ENCODE data around the gene SLC6A19. TPM values are rescaled to one million over a fixed set of nuclear protein-coding genes. Genes with fewer than 3 reads are reported as not detected.
"Not testable (repeated sequence)": the region's sequence is repeated elsewhere in the genome, so short reads cannot be mapped to it uniquely, and the experiment has no call there.

SLC6A19 gene
- total RNA-seq (2014; rRNA removed; shearing (Covaris generic)), result not detected in 2 replicates

GRCh38 chr5:1201327-1202025, at the start of gene SLC6A19:
Gene SLC6A19, plus strand, starts transcription at chr5:1201595. Its CDS starts 56 bp downstream, at chr5:1201651.
- DNase-seq (ENCODE audit: low spot score), result no peak

- peak; percentile 79 for DNase-seq (ENCODE audit: low spot score)
These were observed 49.2 kb upstream of the SLC6A19 start for GRCh38 chr5:1152156-1152555.

GRCh38 chr5:1152771-1153282, 48.6 kb upstream of the SLC6A19 start:
- peak; percentile 74 for DNase-seq (ENCODE audit: low spot score)

GRCh38 chr5:1153428-1153827, 48.0 kb upstream of the SLC6A19 start:
- DNase-seq (ENCODE audit: low spot score), result no peak

- no peak for DNase-seq (ENCODE audit: low spot score)
These were observed 46.0 kb upstream of the SLC6A19 start for GRCh38 chr5:1155191-1156032.

GRCh38 chr5:1156033-1156753, 45.2 kb upstream of the SLC6A19 start:
- no peak for DNase-seq (ENCODE audit: low spot score)

GRCh38 chr5:1156754-1157460, 44.5 kb upstream of the SLC6A19 start:
- no peak for DNase-seq (ENCODE audit: low spot score)

GRCh38 chr5:1157461-1157986, 43.9 kb upstream of the SLC6A19 start:
- DNase-seq (ENCODE audit: low spot score), result not testable (repeated sequence)

- DNase-seq (ENCODE audit: low spot score), result no peak
These were observed 42.6 kb upstream of the SLC6A19 start for GRCh38 chr5:1158647-1159340.

- no peak for DNase-seq (ENCODE audit: low spot score)
These were observed 42.1 kb upstream of the SLC6A19 start for GRCh38 chr5:1159341-1159675.

- DNase-seq (ENCODE audit: low spot score), result no peak
These were observed 41.5 kb upstream of the SLC6A19 start for GRCh38 chr5:1159774-1160406.

- DNase-seq (ENCODE audit: low spot score), result peak; percentile 76
These were observed 40.1 kb upstream of the SLC6A19 start for GRCh38 chr5:1161108-1161832.

GRCh38 chr5:1161833-1162229, 39.6 kb upstream of the SLC6A19 start:
- peak; percentile 60 for DNase-seq (ENCODE audit: low spot score)

GRCh38 chr5:1162276-1162675, 39.1 kb upstream of the SLC6A19 start:
- no peak for DNase-seq (ENCODE audit: low spot score)

GRCh38 chr5:1162751-1163150, 38.6 kb upstream of the SLC6A19 start:
- DNase-seq (ENCODE audit: low spot score), result no peak

GRCh38 chr5:1163366-1163765, 38.0 kb upstream of the SLC6A19 start:
- no peak for DNase-seq (ENCODE audit: low spot score)

- DNase-seq (ENCODE audit: low spot score), result no peak
These were observed 37.5 kb upstream of the SLC6A19 start for GRCh38 chr5:1163879-1164278.

GRCh38 chr5:1164696-1165630, 36.4 kb upstream of the SLC6A19 start:
- DNase-seq (ENCODE audit: low spot score), result no peak

Data from A172 (cell line).